ENCODE measurements around the gene THAP11.

THAP11 gene

DNA sequence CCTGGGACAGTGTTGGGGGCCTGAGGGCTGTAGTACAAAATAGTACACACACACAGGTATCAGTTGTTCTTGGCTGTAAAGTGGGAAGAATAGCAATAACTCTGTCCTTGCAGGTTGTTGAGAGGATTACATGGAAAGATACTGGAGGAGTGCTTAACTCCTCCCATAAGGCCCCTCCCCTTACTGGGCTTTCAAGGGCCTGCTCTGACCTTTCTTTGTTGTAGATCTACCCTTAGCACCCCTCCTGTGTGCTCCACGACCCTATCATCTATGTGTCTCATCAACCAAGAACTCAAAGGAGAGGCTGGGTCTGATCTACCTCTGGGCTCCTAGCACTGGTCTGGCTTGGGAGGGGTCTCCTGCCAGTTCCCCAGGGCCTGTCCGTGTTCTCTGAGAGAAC lies 22.5 kb downstream of the THAP11 start:
- DNase-seq = no peak

GRCh38 chr16:67865318-67865717 lies 23.2 kb downstream of the THAP11 start:
- peak; percentile 49 for DNase-seq

DNA sequence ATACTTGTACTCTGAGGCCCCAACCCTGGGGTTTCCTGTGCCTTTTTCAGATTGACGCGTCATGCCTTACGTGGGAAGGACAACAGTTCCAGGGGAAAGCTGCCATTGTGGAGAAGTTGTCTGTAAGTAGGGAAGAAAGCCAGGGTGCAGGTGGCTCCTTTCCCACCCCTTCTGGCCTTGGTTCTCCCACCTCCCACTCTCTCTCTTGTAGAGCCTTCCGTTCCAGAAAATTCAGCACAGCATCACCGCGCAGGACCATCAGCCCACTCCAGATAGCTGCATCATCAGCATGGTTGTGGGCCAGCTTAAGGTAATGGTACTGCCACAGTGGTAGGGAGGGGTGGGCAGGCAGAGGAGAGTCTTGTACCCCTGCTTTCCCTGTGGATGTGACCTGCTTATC lies 26.2 kb downstream of the THAP11 start:
- no peak for DNase-seq

DNA sequence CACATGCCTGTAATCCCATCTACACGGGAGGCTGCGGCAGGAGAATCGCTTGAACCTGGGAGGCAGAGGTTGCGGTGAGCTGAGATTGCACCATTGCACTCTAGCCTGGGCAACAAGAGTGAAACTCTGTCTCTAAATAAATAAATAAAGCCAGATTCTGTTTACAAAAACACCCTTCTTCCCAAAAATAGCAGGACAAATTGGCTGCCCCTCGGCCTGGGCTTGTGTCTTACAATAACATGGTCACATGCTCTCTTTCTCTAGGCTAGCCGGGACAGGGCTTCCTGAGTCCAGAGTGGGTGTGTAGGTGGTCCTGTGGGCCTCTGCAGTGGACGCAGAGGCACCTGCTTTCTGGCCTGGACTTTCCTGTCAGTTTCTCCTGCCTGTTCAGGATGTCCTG lies 27.5 kb downstream of the THAP11 start:
- DNase-seq = no peak

- DNase-seq = no peak
Measured at GRCh38 chr16:67871256-67871655, 29.1 kb downstream of the THAP11 start.

DNA sequence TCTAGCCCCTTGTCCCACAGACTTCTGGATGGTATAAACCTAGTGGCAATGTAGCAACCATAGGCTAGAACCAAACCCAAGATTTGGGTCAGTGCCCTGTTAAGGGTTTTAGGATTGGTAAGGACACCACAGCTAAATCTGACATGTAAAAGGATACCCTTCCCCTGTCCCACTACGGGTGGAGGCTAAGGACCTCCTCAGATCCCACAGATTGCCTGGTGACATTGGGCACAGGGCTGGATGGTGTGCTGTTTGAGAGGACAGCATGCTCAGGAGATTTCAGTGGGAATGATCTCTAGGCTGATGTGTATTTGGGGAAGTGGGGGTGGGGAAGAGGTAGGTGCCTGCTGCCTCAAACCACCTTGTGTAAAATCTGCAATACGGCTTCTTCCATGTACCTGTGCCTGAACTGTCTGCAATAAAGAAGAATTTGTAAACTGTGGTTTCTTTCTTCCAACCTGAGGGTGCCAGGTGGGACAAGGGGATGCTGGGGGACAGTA lies 30.1 kb downstream of the THAP11 start:
- DNase-seq = no peak

DNA sequence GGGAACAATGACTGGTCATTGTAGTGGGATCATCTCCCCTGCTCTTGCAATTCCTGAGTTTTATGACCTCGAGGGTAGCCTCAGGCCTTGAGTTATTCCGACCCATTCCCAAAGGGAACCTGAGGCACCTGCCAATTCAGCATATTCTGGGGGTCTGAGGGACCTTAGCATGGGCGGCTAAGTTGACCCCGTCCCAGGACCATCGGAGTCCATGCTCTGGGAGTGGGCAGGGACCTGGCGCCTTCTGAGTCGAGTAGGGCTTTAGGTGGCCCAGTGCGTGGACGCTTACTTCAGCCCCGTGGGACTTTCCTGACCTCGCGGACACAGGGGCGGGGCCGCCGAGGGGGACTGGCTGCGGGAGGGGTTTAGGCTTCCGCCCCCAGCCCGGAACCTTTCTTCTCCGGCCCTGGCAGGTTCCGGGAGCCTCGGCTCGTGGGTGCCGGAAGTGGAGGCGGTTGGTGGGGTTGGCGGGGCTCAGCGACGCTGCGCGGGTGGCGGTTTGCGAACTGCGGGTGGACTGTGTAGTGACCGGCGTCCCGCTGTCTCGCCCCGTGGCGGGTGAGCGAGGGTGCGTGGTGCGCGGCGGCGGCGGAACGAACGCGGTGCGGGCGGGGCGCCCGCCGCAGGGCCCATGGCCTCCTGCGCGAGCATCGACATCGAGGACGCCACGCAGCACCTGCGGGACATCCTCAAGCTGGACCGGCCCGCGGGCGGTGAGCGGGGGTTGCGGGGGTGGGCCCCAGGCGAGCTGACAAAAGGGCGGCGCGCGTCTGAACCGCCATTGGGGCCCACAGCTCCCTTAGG lies 30.7 kb downstream of the THAP11 start, which contains the start of gene EDC4:
Gene EDC4, plus strand, starts transcription at position 422 of the 804 bp plus-strand sequence. Its CDS starts 210 bp downstream, at position 632.
- peak; percentile 92 for DNase-seq

GRCh38 chr16:67873435-67874370 lies 31.6 kb downstream of the THAP11 start:
- DNase-seq = no peak

GRCh38 chr16:67874372-67874771 lies 32.3 kb downstream of the THAP11 start:
- no peak for DNase-seq

- DNase-seq = no peak
Measured at GRCh38 chr16:67877064-67877463, 34.9 kb downstream of the THAP11 start.

GRCh38 chr16:67878232-67878631 lies 36.1 kb downstream of the THAP11 start:
- DNase-seq = no peak

- DNase-seq = no peak
Measured at GRCh38 chr16:67878846-67879245, 36.7 kb downstream of the THAP11 start.

DNA sequence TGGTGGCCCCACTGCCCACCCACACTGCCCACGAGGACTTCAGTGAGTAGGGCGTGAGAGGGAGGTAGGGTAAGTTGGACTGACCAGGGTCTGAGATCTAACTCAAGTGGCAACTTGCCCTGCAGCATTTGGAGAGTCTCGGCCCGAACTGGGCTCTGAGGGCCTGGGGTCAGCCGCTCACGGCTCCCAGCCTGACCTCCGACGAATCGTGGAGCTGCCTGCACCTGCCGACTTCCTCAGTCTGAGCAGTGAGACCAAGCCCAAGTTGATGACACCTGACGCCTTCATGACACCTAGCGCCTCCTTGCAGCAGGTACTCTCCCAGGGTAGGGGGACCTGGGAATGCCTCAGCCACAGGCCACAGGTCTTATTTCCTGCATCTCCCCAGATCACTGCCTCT lies 37.3 kb downstream of the THAP11 start:
- DNase-seq = no peak

- no peak for DNase-seq
Measured at GRCh38 chr16:67879936-67880335, 37.8 kb downstream of the THAP11 start.

DNA sequence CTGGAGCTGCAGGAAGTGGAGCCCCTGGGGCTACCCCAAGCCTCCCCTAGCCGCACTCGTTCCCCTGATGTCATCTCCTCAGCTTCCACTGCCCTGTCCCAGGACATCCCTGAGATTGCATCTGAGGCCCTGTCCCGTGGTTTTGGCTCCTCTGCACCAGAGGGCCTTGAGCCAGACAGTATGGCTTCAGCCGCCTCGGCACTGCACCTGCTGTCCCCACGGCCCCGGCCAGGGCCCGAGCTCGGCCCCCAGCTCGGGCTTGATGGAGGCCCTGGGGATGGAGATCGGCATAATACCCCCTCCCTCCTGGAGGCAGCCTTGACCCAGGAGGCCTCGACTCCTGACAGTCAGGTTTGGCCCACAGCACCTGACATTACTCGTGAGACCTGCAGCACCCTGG lies 38.5 kb downstream of the THAP11 start:
- no peak for DNase-seq

- DNase-seq = no peak
Measured at GRCh38 chr16:67881621-67882161, 39.6 kb downstream of the THAP11 start.

DNA sequence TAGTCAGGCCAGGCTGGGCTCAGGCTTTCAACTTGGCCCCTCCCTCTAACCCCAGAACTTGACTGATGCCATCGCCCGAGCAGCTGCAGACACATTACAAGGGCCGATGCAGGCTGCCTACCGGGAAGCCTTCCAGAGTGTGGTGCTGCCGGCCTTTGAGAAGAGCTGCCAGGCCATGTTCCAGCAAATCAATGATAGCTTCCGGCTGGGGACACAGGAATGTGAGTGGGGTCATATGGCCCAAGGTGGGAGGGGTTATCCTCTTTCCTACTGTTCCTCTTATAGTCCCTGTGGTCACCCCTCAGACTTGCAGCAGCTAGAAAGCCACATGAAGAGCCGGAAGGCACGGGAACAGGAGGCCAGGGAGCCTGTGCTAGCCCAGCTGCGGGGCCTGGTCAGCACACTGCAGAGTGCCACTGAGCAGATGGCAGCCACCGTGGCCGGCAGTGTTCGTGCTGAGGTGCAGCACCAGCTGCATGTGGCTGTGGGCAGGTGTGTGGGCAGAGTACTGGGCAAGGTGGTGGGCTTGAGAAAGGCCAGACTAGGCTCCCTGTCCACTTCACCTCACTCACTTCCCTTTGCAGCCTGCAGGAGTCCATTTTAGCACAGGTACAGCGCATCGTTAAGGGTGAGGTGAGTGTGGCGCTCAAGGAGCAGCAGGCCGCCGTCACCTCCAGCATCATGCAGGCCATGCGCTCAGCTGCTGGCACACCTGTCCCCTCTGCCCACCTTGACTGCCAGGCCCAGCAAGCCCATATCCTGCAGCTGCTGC lies 40.4 kb downstream of the THAP11 start:
- no peak for DNase-seq

GRCh38 chr16:67883146-67883871 lies 41.2 kb downstream of the THAP11 start:
- no peak for DNase-seq

GRCh38 chr16:67883872-67884261 lies 41.7 kb downstream of the THAP11 start:
- DNase-seq = peak; percentile 73

- DNase-seq = no peak
Measured at GRCh38 chr16:67884684-67885083, 42.6 kb downstream of the THAP11 start, which contains the start of gene NRN1L. Gene NRN1L (plus strand): TSS chr16:67884885. CDS start chr16:67884904, 19 bp downstream.

GRCh38 chr16:67885545-67885944 lies 43.4 kb downstream of the THAP11 start:
- DNase-seq = no peak

GRCh38 chr16:67885976-67886375 lies 43.9 kb downstream of the THAP11 start:
- DNase-seq = no peak

All from RPMI8226 (cell line).